OCI-LY7 (cell line): ENCODE measurements around the gene LTO1. TPM values are rescaled to one million over a fixed set of nuclear protein-coding genes. Genes with fewer than 3 reads are reported as not detected.

Experiments used
- BruUV-seq: library from RNA; stranded (reverse); fragments of 400-500 nt; replicated peaks from 2 replicates; lab custom pipeline; 2021; lab: Mats Ljungman, UMichigan
- CTCF ChIA-PET: fragments of 300-600 bp; sonication (Branson Sonifier 250); formaldehyde crosslinking; loops from one replicate; lab custom pipeline; 2022; ENCODE audit warnings: antibody characterized with exemption; ENCODE audit not compliant: unreplicated experiment; lab: Charles Lee
- POLR2A ChIA-PET: fragments of 300-600 bp; sonication (Branson Sonifier 250); formaldehyde crosslinking; loops from one replicate; lab custom pipeline; 2022; ENCODE audit warnings: antibody characterized with exemption; lab: Charles Lee
- DNase-seq: peaks from one replicate; pipeline ENCODE4 v3.0.0-alpha.2; 2015; ENCODE audit warnings: low spot score
- H2AFZ ChIP-seq: fragments of 200-600 bp; sonication (generic), shearing (Covaris generic); 2 replicates; pipeline ENCODE4 v1.6.1; 2014; ENCODE audit warnings: mild to moderate bottlenecking, antibody characterized with exemption, low read length, moderate library complexity
- H3K27ac ChIP-seq: fragments of 200-600 bp; sonication (generic); 2 replicates; pipeline ENCODE4 v1.5.1; 2014; ENCODE audit warnings: mixed run types, low read depth, mild to moderate bottlenecking, moderate library complexity, low read length, inconsistent platforms; ENCODE audit not compliant: poor library complexity, severe bottlenecking
- H3K36me3 ChIP-seq: fragments of 200-600 bp; sonication (generic); 2 replicates; pipeline ENCODE4 v1.6.1; 2014; ENCODE audit warnings: mild to moderate bottlenecking, antibody characterized with exemption, low read length, moderate library complexity, mixed read lengths; ENCODE audit not compliant: insufficient read depth
- H3K4me1 ChIP-seq: fragments of 200-600 bp; sonication (generic); 2 replicates; pipeline ENCODE4 v1.5.1; 2014; ENCODE audit warnings: mild to moderate bottlenecking, low read length; ENCODE audit not compliant: insufficient read depth, poor library complexity, severe bottlenecking
- H3K4me2 ChIP-seq: fragments of 200-600 bp; sonication (generic); 2 replicates; pipeline ENCODE4 v1.6.1; 2014; ENCODE audit warnings: mild to moderate bottlenecking, low read length
- H3K4me3 ChIP-seq: fragments of 200-600 bp; sonication (generic); 2 replicates; pipeline ENCODE4 v1.5.1; 2014; ENCODE audit warnings: mild to moderate bottlenecking, low read depth, low read length; ENCODE audit not compliant: poor library complexity, severe bottlenecking
- H3K79me2 ChIP-seq: fragments of 200-600 bp; sonication (generic); 2 replicates; pipeline ENCODE4 v1.6.1; 2016; ENCODE audit warnings: low read depth, mild to moderate bottlenecking, low read length, moderate library complexity, mixed read lengths; ENCODE audit not compliant: insufficient read depth
- H3K9me2 ChIP-seq: fragments of 200-600 bp; sonication (generic); 2 replicates; pipeline ENCODE4 v1.6.1; 2016; ENCODE audit warnings: mild to moderate bottlenecking, low read length, mixed read lengths; ENCODE audit not compliant: insufficient read depth
- H3K9me3 ChIP-seq: fragments of 200-600 bp; sonication (generic); 2 replicates; pipeline ENCODE4 v1.6.1; 2014; ENCODE audit warnings: mild to moderate bottlenecking, mixed run types, low read length, mixed read lengths
- H4K20me1 ChIP-seq: fragments of 200-600 bp; sonication (generic); 2 replicates; pipeline ENCODE4 v1.6.1; 2014; ENCODE audit warnings: mild to moderate bottlenecking, antibody characterized with exemption, low read length, moderate library complexity, mixed read lengths; ENCODE audit not compliant: insufficient read depth
- CTCF ChIP-seq: fragments of 200-600 bp; sonication (generic); conservative IDR thresholded peaks from 2 replicates; pipeline ENCODE4 v1.5.1; 2014; ENCODE audit warnings: mild to moderate bottlenecking, antibody characterized with exemption, low read length, moderate library complexity, mixed read lengths
- EZH2phosphoT487 ChIP-seq: fragments of 200-600 bp; sonication (generic); IDR thresholded peaks from 2 replicates; pipeline ENCODE4 v1.6.1; 2018; ENCODE audit warnings: low read depth, borderline replicate concordance, mild to moderate bottlenecking, mixed run types, antibody characterized with exemption, low read length, moderate library complexity, mixed read lengths
- intact Hi-C: fragments of 100-400 bp; cut with micrococcal nuclease; formaldehyde crosslinking; loops from one replicate; pipeline ENCODE4 v1.10.0; 2022; ENCODE audit not compliant: unreplicated experiment
- total RNA-seq, 2 experiments: library from RNA; depleted of rRNA in 1 of 2; stranded (reverse); fragments of >200 nt in 1 of 2; shearing (Covaris generic) in 1 of 2; gene quantifications; 2 replicates each; pipeline ENCODE4 v1.2.3, GENCODE V29; 2014 to 2022

LTO1 gene
- total RNA-seq, 2 experiments from 2014 or later, result 28.8 to 35.9 TPM

DNA sequence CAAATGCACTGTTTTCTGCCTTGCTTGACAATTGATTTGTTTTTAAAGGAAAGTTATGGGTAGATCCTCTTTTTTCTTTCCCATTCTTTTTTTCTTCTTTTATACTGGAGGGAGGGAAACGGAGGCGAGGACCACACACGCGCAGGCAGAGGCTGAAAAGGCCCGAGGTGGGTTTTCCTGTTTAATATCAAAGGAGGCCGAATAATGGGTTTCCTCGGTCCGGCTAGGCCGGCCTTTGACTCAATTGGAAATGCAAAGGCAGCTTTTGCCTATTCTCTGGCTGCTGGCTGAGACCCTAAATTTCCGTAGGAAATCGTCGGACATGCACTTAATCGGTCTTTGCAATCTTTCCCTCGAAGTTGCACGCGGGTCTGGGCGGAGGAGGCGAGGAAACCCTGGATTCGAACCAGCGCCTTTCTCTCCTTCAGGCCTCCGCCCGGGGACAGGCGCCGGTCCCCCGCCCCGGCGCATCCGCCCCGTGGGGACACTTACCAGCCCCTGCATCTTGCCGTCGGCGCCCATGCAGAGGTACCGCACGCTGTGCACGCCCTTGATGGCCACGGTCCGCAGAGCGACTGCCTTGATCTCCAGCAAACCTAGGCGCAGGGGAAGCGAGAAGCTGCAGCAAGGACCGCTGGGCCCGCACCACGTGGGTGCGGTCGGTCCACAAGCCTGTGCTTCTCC, 27.8 kb upstream of the LTO1 start:
- TF ChIP-seq CTCF (no peak), EZH2phosphoT487 (no peak)
- Histone ChIP-seq H3K9me2 (no peaks in the 10 kb centered on the region), H3K4me2 (no peak overlapping the region), H3K79me2 (no peaks in the 10 kb centered on the region), H3K9me3 (no peaks in the 10 kb centered on the region), H3K4me1 (peaks cover 9% of the 10 kb centered on the region), H4K20me1 (no peaks in the 10 kb centered on the region), H2AFZ (no peak overlapping the region), H3K27ac (no peak overlapping the region), H3K4me3 (no peak overlapping the region), H3K36me3 (no peaks in the 10 kb centered on the region)
- ChIA-PET CTCF (no interaction called here), POLR2A (no interaction called here)
- DNase-seq, result no peak
- intact Hi-C loops, result no loop called here
- BruUV-seq, result no TSS peak

GRCh38 chr11:69702239-69702691, 27.1 kb upstream of the LTO1 start:
- no peak overlapping the region for H3K27ac ChIP-seq
- ChIA-PET CTCF (no interaction called here), POLR2A (no interaction called here)
- no peaks in the 10 kb centered on the region for H3K9me3 ChIP-seq
- no peaks in the 10 kb centered on the region for H3K36me3 ChIP-seq
- H3K4me3 ChIP-seq, result no peak overlapping the region
- H4K20me1 ChIP-seq, result no peaks in the 10 kb centered on the region
- intact Hi-C loops, result no loop called here
- H3K4me2 ChIP-seq, result no peak overlapping the region
- no peak for DNase-seq
- H3K4me1 ChIP-seq, result peaks cover 9% of the 10 kb centered on the region
- no peaks in the 10 kb centered on the region for H3K9me2 ChIP-seq
- no TSS peak for BruUV-seq
- H2AFZ ChIP-seq, result no peak overlapping the region
- no peaks in the 10 kb centered on the region for H3K79me2 ChIP-seq
- no peak for TF ChIP-seq EZH2phosphoT487
- TF ChIP-seq CTCF, result no peak

- no TSS peak for BruUV-seq
- H3K9me2 ChIP-seq, result no peaks in the 10 kb centered on the region
- H3K79me2 ChIP-seq, result no peaks in the 10 kb centered on the region
- H3K36me3 ChIP-seq, result no peaks in the 10 kb centered on the region
- POLR2A ChIA-PET, result no interaction called here
- no peak overlapping the region for H3K4me2 ChIP-seq
- peaks cover 9% of the 10 kb centered on the region for H3K4me1 ChIP-seq
- H3K27ac ChIP-seq, result no peak overlapping the region
- no peak overlapping the region for H2AFZ ChIP-seq
- CTCF ChIA-PET, result no interaction called here
- H3K4me3 ChIP-seq, result no peak overlapping the region
- intact Hi-C loops, result no loop called here
- DNase-seq, result no peak
- no peaks in the 10 kb centered on the region for H4K20me1 ChIP-seq
- TF ChIP-seq EZH2phosphoT487 (no peak), CTCF (no peak)
- H3K9me3 ChIP-seq, result no peaks in the 10 kb centered on the region
These were observed 25.4 kb upstream of the LTO1 start for GRCh38 chr11:69700278-69701140.
